ENCODE data around the gene HMG20A.

GRCh38 chr15:77418391-77418965 is 2.2 kb upstream of the HMG20A start:
- TF ChIP-seq POLR2AphosphoS5 (IDR thresholded peaks at IDR 0.05; ENCODE audit: low read depth, low read length) (no peak), TAF1 (IDR thresholded peaks at IDR 0.05; ENCODE audit: borderline replicate concordance, insufficient read depth, low read length) (no peak)
